HG03442 (cell line): ENCODE data around the gene LZTR1.
"Not testable (repeated sequence)": the region's sequence is repeated elsewhere in the genome, so short reads cannot be mapped to it uniquely, and the experiment has no call there.

Source experiments
- ATAC-seq: cut with Tn5 transposase; IDR thresholded peaks from one replicate; pipeline ENCODE4 v1.9.1; 2021; ENCODE audit warnings: mild to moderate bottlenecking, moderate library complexity; ENCODE audit not compliant: unreplicated experiment

Gene LZTR1

GRCh38 chr22:20994128-20994901, 12.2 kb downstream of the LZTR1 start:
- no peak for ATAC-seq

- no peak for ATAC-seq
Measured at GRCh38 chr22:20994902-20995241, 12.8 kb downstream of the LZTR1 start.

GRCh38 chr22:20995329-20996030, 13.4 kb downstream of the LZTR1 start:
- ATAC-seq, result no peak

GRCh38 chr22:20996031-20996410, 13.9 kb downstream of the LZTR1 start:
- ATAC-seq, result no peak

- no peak for ATAC-seq
Measured at GRCh38 chr22:20996598-20997535, 14.8 kb downstream of the LZTR1 start.

- no peak for ATAC-seq
Measured at GRCh38 chr22:20997536-20998257, 15.6 kb downstream of the LZTR1 start.

GRCh38 chr22:20998411-20999336, 16.6 kb downstream of the LZTR1 start:
- no peak for ATAC-seq

GRCh38 chr22:20999350-21000206, 17.5 kb downstream of the LZTR1 start:
- ATAC-seq, result no peak

- no peak for ATAC-seq
Measured at GRCh38 chr22:21000207-21000986, 18.3 kb downstream of the LZTR1 start.

- peak; percentile 6 for ATAC-seq
Measured at GRCh38 chr22:21000987-21001600, 19.0 kb downstream of the LZTR1 start.

GRCh38 chr22:21001601-21002325, 19.7 kb downstream of the LZTR1 start, which contains the start of gene THAP7:
TSS of gene THAP7 (minus strand) at chr22:21002118. CDS start at chr22:21001911, 207 bp downstream.
- ATAC-seq, result peak; percentile 88

GRCh38 chr22:21003782-21004181, 21.7 kb downstream of the LZTR1 start:
- no peak for ATAC-seq

GRCh38 chr22:21009208-21009607, 27.1 kb downstream of the LZTR1 start:
- not testable (repeated sequence) for ATAC-seq

- no peak for ATAC-seq
Measured at GRCh38 chr22:21009638-21010425, 27.7 kb downstream of the LZTR1 start.

- no peak for ATAC-seq
Measured at GRCh38 chr22:21010426-21011113, 28.5 kb downstream of the LZTR1 start.
